ENCODE data around the gene TMEM63B.

Gene TMEM63B

DNA sequence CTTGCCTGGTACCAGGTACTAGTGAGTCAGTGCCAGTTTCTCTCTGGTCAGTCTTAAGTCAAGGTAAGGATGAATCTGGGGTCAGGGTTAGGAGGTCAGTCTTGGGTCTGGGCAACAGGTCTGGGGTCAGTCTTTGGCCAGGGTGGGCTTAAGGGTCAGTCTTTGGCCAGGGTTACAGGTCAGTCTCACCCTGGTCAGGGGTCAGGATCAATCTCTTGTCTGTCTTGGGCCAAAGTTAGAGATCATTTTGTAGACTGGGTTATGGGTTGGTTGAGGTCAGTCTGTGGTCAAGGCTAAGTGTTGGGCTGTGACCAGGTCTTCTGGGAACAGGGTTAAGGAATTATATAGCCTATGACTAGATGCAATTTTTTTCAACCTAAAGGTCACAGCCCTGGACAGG, 18.5 kb downstream of the TMEM63B start:
- no peak for DNase-seq

DNA sequence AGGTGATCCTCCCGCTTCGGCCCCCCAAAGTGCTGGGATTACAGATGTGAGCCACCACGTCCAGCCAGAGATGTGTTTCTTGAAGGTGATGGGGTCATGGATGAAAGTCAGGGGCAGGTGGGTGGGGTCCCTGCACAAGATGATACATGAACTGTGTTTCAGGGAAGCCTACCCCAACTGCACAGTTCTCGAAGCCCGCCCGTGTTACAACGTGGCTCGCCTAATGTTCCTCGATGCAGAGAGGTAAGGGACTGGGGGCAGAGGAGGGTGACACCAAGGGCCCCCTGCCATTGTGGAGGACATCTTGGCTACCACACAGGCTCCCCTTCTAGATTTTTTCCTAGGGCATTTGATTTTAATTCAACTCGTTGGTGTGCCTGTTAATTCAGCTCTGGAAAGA, 19.3 kb downstream of the TMEM63B start:
- no peak for DNase-seq

DNA sequence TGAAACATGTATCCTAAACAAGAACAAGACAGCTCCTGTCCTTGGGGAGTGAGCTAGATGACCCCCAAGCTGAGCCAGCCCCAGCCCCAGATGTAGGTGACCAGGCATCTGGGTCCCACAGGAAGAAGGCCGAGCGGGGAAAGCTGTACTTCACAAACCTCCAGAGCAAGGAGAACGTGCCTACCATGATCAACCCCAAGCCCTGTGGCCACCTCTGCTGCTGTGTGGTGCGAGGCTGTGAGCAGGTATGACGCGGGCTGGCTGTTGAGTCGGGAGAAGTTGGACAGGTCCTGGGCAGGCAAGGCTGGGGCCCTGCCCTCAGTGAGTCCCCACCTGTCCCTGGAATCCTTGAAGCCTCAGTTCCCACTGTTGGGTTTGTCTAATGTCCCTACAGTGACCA, 19.9 kb downstream of the TMEM63B start:
- DNase-seq, result no peak

DNA sequence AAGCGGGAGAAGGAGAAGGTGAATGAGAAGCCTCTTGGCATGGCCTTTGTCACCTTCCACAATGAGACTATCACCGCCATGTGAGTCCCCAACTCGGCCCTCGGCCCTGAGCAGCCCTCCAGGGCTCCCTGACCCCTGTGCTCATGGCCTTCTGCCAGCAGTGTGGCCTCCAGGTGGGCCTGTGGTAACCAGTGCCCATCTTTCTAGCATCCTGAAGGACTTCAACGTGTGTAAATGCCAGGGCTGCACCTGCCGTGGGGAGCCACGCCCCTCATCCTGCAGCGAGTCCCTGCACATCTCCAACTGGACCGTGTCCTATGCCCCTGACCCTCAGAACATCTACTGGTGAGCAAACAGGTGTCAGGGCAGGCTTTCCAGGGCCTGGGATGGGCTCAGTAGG, 21.0 kb downstream of the TMEM63B start:
- DNase-seq, result no peak

DNA sequence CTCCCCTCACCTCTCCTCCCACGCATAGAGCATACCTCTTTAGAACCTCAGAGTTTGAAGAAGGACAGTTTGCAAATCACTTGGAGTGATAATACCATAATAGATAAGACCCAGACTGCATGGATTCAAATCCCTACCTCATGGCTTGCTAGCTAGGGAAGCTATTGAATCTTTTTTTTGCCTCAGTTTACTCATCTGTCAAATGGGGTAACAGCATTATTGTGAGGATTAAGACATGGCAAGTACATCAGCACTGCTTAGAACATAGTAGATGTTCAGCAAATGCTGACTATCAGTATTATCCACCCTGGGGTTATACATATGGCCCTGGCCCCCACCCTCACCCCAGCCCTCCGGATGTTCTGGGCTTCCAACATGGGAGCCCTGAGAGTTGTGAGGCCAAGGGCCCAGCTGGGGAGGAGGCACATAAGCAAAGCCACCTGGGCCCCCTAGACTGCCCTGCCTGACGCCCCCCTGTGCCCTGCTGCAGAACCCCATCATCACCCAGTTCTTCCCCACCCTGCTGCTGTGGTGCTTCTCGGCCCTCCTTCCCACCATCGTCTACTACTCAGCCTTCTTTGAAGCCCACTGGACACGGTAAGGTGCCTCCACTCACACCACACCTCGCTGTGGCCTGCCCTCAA, 22.1 kb downstream of the TMEM63B start:
- DNase-seq, result no peak

DNA sequence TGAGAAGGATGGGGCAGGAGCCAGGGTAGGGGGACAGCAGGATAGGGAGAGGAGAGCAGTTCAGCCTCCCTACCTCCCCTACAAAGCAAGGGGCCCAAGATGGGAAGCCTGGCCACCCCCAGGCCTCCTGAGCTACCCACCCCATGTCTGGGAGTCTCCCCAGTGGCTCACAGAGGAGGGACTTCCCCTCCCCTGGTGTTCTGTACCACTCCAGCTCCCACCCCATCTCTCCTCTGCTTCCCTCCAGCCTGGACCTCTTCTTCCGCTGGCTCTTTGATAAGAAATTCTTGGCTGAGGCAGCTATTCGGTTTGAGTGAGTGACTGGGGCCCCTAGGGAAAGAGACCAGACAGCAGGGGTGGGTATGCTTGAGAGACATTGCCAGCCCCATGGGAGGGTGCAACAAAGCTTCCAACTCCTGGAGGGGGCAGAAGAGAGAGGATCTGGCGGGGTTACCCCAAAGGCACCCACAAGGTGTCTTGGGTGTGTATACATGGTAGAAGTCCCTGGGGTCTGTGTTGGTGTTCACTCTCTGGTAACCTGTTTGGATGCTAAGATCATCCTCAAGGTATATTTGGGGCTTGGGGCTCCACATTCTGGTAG, 23.1 kb downstream of the TMEM63B start:
- DNase-seq, result no peak

DNA sequence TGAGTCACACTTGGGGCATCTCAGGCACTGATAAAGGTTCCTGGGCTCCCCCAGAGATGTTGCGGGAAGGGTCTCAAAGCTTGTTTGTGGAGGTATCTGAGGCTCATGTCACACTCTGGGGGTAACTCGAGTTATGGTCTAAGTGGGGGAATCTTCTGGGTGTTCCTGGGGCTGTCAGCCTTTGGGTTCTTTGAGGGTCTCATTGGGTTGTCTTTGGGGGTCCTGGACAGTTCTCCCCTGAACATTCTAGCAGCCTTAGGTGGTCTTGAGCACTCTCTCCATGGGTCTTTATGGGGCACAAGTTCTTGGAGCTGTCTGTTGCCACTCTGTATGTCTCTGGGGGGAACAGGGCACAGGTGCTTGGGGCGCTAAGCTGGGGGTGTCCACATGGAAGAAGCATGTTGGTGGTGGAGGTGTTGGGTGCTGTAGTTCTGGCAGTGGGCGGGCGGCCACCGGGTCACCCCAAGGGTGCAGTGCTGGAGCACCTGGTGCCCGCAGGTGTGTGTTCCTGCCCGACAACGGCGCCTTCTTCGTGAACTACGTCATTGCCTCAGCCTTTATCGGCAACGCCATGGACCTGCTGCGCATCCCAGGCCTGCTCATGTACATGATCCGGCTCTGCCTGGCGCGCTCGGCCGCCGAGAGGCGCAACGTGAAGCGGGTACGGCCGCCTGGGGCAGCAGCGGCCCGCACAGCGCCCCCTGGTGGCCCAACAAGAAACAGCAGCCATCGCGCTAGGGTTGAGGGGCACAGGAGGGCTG, 24.2 kb downstream of the TMEM63B start:
- DNase-seq, result peak; percentile 80

DNA sequence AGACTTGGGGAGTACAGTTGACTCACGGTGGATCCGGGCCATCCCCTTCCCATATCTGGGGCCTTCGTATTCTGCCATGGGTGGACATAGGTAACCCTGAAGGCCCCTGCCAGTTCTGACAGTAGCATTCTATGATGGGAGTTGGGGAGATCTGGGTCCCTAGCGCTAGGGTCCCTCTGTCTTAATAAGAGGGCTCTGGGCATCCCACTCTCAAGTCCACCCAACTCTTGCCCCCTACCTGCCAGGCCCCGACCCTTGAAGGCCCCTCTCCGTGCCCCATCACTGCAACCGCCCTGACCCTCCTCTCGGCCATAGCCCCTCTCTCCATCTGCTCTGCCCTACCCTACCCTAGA, 24.7 kb downstream of the TMEM63B start:
- DNase-seq, result no peak

DNA sequence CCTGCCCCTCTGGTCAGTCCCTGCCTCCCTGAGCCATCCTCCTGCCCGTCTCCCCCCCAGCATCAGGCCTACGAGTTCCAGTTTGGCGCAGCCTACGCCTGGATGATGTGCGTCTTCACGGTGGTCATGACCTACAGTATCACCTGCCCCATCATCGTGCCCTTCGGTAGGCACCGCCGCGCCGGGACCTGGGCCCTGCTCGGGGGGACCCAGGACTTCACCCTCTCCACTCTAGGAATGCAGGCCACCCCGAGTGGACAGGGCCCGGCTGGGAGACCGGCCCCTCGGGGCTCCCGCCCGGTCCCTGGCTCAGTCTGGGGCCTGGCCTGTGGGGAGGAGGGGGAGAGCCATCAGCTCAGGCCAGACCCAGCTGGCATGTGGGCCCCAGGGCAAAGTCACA, 25.2 kb downstream of the TMEM63B start:
- no peak for DNase-seq

DNA sequence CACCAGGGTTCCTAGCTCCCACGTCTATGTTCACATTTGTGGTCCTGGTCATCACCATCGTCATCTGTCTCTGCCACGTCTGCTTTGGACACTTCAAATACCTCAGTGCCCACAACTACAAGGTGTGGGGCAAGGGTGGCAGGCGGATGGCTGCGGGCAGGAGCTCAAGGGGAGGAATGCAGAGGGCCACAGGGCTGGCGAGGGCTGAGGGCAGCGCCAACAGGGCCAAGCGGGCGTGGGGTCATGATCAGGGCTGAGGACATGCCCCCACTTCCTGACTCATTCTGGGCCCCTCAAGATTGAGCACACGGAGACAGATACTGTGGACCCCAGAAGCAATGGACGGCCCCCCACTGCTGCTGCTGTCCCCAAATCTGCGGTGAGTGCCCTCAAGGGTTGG, 26.7 kb downstream of the TMEM63B start:
- no peak for DNase-seq

DNA sequence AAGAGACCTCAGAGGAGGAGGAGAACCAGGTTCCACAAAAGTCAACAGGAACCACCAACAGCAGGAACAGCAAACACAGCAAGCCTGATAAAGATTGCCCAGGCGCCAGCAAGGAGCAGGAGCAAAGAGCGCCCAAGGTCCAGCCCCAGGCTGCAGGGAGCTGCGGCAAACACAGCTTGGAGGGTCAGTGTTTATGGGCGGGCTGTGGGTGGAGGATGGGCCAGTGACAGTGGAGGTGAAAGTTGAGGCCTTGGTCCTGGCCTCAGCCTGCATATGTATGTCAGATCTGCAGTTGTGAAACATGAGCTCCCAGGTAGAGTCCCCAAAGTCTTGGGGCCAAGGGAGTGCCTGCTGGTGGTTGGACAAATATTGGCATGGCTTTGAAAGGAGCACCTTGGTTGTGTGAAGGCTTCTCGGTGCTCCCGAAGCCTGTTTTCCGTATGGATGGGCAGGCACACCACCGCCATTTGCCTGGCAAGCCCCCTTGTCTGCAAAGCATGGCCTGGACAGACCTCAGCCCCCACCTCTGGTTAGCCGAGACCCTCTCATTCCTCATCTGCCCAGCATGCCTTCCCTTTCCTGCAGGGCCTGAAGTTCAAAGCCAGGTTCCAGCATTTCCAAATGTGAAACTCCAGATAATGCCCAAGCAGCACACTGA, 29.3 kb downstream of the TMEM63B start:
- no peak for DNase-seq

DNA sequence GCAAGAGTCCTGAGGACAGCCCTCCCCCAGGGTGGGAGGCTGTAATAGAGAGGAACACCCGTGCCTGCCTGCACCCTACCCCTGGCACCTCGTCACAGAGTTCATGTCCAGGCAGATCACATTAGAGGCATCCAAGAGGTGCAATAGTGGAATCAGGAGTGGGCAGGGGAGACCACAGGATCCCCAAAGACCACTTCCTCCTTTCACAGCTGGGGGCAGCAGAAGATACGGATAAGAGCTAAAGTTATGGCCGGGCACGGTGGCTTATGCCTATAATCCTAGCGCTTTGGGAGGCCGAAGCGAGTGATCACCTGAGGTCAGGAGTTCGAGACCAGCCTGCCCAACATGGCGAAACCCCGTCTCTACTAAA, 29.8 kb downstream of the TMEM63B start:
- peak; percentile 28 for DNase-seq

DNA sequence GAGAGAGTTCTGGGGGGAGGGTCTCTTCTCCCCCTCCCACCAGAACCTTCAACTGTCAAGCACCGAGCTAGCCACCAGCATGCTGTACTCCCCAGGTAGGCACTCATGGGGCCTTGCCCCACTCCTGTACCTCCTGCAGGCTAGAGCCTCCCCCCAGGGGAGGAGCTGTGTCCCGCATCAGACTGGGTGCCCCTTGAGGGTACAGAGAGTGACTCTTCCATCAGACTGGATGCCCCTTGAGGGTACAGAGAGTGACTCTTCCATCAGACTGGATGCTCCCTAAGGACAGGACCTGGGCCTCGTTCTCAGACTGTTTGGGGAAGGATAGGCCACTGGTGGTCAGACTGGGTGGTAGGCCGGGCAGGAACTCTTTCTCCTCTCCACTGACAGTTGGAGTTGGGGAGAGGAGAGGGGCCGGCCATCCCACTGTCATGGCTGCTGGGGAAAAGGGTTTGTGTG, 31.4 kb downstream of the TMEM63B start, which contains the start of gene CAPN11:
CAPN11 (plus strand) TSS at position 51 of the 459 bp plus-strand sequence; CDS start at position 80, 29 bp downstream.
- DNase-seq, result no peak

DNA sequence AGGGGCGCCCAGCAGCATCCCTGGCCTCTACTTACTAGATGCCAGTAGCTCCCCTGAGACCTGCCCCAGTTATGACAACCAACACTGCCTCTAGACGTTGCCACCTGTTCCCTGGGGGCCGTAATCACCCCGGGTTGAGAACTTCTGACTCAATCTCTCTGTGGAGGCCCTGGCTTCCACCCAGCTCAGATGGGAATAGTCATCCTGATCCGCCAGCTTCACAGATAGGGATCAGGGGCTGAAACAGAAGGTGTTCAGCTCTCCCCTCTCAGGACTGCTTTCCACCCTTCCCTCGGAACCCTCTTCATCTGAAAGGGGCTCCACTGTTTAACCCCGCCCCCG, 34.6 kb downstream of the TMEM63B start:
- DNase-seq, result peak; percentile 32

DNA sequence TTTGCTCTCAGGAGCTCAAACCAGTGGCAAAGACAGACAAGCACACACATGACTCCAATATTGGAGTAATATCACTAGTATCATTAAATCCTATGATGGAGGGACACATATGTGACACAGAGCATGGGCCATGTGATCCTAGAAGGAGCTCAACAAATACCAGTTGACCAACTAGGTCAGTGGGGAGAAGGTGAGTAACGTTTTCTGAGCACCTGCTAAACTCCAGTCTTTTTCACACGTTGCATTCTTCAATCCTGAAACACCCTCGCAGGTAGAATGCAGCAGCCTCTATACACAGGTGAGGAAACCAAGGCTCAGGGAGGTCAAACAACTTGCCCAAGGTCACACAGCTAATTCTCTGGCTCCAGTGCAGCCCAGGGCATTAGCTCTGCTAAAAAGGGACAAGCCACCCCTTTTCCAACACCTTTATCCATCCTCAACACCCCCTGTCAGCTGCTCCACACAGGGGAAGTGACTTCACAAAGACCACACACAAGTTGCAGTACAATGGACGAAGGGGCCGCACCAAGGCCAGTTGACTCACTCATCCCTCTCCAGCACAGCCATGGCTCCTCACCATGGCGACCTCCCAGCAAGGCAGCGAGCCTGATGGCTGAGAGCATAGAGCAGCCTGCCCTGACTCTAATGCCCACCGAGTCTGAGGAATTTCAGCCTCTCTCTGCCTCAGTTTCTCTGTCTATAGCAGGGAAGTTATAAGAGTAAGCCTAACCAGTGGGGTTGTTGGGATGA, 35.7 kb downstream of the TMEM63B start:
- DNase-seq, result no peak

DNA sequence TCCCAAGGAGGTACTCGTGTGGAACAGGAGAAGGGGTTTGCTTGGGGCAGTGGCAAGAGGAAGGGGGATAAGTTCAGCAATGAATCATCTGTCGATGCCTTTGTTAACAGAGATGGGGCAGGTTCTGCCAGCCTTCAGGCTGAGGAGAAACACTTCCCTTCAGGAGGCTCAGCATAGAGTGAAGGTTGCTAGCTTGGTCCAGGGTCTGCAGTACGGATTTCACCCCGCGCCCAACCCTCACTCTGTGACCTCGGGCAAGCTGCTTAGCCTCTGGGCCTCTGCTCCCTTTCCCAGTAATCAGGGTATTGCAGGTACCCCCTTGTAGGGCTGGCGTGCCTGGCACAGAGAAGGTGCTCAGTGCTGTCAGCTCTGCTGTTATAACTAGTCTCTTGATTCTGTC, 38.8 kb downstream of the TMEM63B start:
- DNase-seq, result no peak

DNA sequence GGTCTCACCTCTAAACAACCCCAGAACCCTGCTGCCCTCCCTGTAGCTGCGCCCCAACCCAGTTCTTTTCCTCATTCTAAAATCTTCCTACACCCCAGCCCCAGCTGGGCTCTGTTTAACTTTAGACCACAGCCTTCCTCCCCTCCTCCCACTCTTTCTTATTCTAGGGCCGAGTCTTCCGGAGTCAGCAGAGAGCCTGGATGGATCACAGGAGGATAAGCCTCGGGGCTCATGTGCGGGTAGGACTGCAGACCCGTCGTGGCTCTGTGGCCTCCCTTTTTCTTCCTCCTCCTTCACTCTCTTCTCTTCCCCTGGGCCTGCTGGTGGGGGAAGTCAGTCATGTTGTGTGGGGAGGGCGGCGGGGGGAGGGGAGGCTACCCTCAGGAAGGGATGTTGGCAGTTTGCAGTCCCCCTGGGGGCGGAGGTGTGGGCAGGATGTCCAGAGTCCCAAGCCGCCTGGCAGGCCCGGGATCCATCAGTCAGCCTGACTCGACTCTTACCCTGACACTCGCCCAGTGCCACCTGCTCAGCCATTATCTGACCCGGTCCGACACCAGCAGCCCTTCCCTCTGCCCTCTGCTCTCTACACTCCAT, 39.3 kb downstream of the TMEM63B start:
- peak; percentile 25 for DNase-seq

DNA sequence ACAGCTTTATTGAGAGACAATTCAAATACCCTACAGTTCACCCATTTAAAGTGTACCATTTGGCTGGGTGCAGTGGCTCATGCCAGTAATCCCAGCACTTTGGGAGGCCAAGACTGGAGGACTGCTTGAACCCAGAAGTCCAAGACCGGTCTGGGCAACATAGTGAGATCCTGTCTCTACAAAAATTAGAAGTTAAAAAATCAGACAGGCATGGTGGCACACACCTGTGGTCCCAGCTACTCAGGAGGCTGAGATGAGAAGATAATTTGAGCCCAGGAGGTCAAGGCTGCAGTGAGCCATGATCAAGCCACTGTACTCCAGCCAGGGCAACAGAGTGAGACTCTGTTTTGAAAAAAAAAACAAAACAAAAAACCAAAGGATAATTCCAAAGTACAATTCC, 40.2 kb downstream of the TMEM63B start:
- DNase-seq, result no peak

DNA sequence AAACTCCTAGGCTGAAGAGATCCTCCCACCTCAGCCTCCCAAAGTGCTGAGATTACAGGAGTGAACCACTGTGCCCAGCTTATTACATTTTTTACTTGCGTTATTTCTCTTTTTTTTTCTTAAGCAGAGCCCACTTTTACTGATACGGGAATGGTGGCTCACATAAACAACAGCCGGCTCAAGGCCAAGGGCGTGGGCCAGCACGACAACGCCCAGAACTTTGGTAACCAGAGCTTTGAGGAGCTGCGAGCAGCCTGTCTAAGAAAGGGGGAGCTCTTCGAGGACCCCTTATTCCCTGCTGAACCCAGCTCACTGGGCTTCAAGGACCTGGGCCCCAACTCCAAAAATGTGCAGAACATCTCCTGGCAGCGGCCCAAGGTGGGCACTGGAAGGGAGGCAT, 41.8 kb downstream of the TMEM63B start:
- no peak for DNase-seq

DNA sequence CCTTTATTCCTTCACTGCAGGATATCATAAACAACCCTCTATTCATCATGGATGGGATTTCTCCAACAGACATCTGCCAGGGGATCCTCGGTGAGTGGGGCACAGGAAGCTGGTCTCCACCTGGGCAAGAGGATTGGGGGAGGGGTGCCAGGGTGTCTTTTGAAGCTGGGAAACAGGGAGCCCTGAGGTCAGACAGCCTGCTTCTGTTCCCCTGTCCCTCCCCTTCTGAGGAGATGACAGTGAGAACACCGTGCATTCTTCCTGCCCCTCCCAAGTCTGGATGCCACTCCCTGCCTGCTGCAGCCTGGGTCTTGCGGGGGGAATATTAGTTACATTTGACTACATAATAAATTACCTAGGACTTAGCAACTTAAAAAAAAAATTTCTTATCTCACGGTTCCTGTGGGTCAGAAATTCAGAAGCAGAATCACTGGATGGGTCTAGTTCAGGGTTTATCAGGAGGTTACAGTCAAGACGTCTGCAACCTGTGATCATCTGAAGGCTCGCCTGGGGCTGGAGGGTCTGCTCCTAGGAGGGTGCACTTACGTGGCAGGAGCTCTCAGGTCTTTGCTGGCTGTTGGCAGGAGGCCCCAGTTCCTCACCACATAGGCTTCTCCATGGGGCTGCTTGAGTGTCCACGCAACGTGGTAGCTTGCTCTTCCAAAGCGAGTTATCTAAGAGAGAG, 42.7 kb downstream of the TMEM63B start:
- no peak for DNase-seq

DNA sequence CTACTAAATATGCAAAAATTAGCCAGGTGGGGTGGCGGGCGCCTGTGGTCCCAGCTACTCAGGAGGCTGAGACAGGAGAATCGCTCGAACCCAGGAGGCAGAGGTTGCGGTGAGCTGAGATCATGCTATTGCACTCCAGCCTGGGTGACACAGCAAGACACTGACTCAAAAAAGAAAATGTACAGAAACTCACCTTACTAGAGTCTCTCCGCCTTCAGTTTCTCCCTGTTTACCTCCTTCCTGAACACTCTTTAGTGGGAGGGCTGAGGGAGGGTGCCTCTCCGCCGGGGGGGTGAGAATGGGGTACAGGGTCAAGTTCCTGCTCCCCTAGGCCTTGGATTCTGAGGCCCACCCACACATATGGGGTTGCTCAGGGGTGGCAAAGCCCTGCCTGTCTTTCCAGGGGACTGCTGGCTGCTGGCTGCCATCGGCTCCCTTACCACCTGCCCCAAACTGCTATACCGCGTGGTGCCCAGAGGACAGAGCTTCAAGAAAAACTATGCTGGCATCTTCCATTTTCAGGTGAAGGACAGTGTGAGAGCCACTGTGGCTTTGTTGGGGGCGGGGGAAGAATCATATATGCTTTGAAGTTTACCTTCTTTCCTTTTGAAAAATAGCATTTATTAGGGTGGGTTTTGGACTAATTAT, 44.7 kb downstream of the TMEM63B start:
- DNase-seq, result no peak
